SH-SY5Y (cell line): Measurements from ENCODE around the gene HMGB3.

Experiments used
- GATA2 ChIP-seq: IDR thresholded peaks from 2 replicates; pipeline ENCODE4 v1.6.1; 2011; ENCODE audit warnings: mild to moderate bottlenecking, low read depth, low read length
- GATA3 ChIP-seq: IDR thresholded peaks from 2 replicates; pipeline ENCODE4 v1.6.1; 2011; ENCODE audit warnings: low read depth, mild to moderate bottlenecking, low read length, moderate library complexity

- no peak for TF ChIP-seq GATA3
- no peak for TF ChIP-seq GATA2
Observed at GRCh38 chrX:150935467-150935866, 47.7 kb upstream of the HMGB3 start.
